Measurements from ENCODE around the gene USP6NL. TPM values are rescaled to one million over a fixed set of nuclear protein-coding genes. Genes with fewer than 3 reads are reported as not detected.
"Not testable (repeated sequence)": the region's sequence is repeated elsewhere in the genome, so short reads cannot be mapped to it uniquely, and the experiment has no call there.

Gene USP6NL
- total RNA-seq, 1 experiment from 2014 or later: 38.7 TPM

- CTCF ChIA-PET: no interaction called here
- H3K27me3 ChIP-seq (replicated peaks; ENCODE audit: insufficient read depth, low read depth, low read length, poor library complexity): no peaks in the 10 kb centered on the region
- H3K4me3 ChIP-seq (ENCODE audit: low read depth, low read length, poor library complexity, severe bottlenecking): no peak overlapping the region
- POLR2A ChIA-PET (ENCODE audit: low non-redundant PET): no interaction called here
- no peaks in the 10 kb centered on the region for H3K4me1 ChIP-seq (ENCODE audit: insufficient read depth, low read length, poor library complexity, severe bottlenecking)
- H3K9me3 ChIP-seq (ENCODE audit: low read depth, low read length, poor library complexity, severe bottlenecking): no peaks in the 10 kb centered on the region
- TF ChIP-seq CTCF (conservative IDR thresholded peaks at IDR 0.05; ENCODE audit: low read depth, low read length) (no peak), EZH2 (IDR thresholded peaks at IDR 0.05; ENCODE audit: borderline replicate concordance, low read depth, low read length, poor library complexity, severe bottlenecking) (no peak)
- BruUV-seq (replicated peaks): no TSS peak
- H3K27ac ChIP-seq (ENCODE audit: low read depth, low read length, poor library complexity, severe bottlenecking): no peak overlapping the region
- no peak for DNase-seq (ENCODE audit: low spot score)
- intact Hi-C loops (cut with micrococcal nuclease; ENCODE audit: unreplicated experiment): no loop called here
- H3K36me3 ChIP-seq (ENCODE audit: insufficient read depth, low read length, poor library complexity, severe bottlenecking): no peaks in the 10 kb centered on the region
Observed at GRCh38 chr10:11439523-11440053, 171.9 kb downstream of the USP6NL start.

- intact Hi-C loops (cut with micrococcal nuclease; ENCODE audit: unreplicated experiment): no loop called here
- TF ChIP-seq CTCF (conservative IDR thresholded peaks at IDR 0.05; ENCODE audit: low read depth, low read length) (no peak), EZH2 (IDR thresholded peaks at IDR 0.05; ENCODE audit: borderline replicate concordance, low read depth, low read length, poor library complexity, severe bottlenecking) (no peak)
Observed at GRCh38 chr10:11437391-11438142, 173.9 kb downstream of the USP6NL start.

GRCh38 chr10:11436445-11436844, 175.0 kb downstream of the USP6NL start:
- H3K4me3 ChIP-seq (ENCODE audit: low read depth, low read length, poor library complexity, severe bottlenecking); H3K9me3 ChIP-seq (ENCODE audit: low read depth, low read length, poor library complexity, severe bottlenecking); H3K4me1 ChIP-seq (ENCODE audit: insufficient read depth, low read length, poor library complexity, severe bottlenecking); CTCF ChIA-PET; DNase-seq (ENCODE audit: low spot score); H3K27ac ChIP-seq (ENCODE audit: low read depth, low read length, poor library complexity, severe bottlenecking); H3K36me3 ChIP-seq (ENCODE audit: insufficient read depth, low read length, poor library complexity, severe bottlenecking); H3K27me3 ChIP-seq (replicated peaks; ENCODE audit: insufficient read depth, low read depth, low read length, poor library complexity); intact Hi-C loops (cut with micrococcal nuclease; ENCODE audit: unreplicated experiment); POLR2A ChIA-PET (ENCODE audit: low non-redundant PET); BruUV-seq (replicated peaks): not testable (repeated sequence)

More at GRCh38 chr10:11437391-11438142, 173.9 kb downstream of the USP6NL start:
- Histone ChIP-seq H3K4me1 (ENCODE audit: insufficient read depth, low read length, poor library complexity, severe bottlenecking) (no peaks in the 10 kb centered on the region), H3K9me3 (ENCODE audit: low read depth, low read length, poor library complexity, severe bottlenecking) (no peaks in the 10 kb centered on the region), H3K36me3 (ENCODE audit: insufficient read depth, low read length, poor library complexity, severe bottlenecking) (no peaks in the 10 kb centered on the region), H3K27me3 (replicated peaks; ENCODE audit: insufficient read depth, low read depth, low read length, poor library complexity) (no peaks in the 10 kb centered on the region), H3K27ac (ENCODE audit: low read depth, low read length, poor library complexity, severe bottlenecking) (no peak overlapping the region), H3K4me3 (ENCODE audit: low read depth, low read length, poor library complexity, severe bottlenecking) (no peak overlapping the region)
- no TSS peak for BruUV-seq (replicated peaks)
- DNase-seq (ENCODE audit: low spot score): no peak
- ChIA-PET POLR2A (ENCODE audit: low non-redundant PET) (no interaction called here), CTCF (no interaction called here)

- no peak for DNase-seq (ENCODE audit: low spot score)
- no peak overlapping the region for H3K4me3 ChIP-seq (ENCODE audit: low read depth, low read length, poor library complexity, severe bottlenecking)
- ChIA-PET POLR2A (ENCODE audit: low non-redundant PET) (interaction anchor here (0.6 kb wide), 1 partner anchor 398 kb away, joined by 6 read pairs; no protein-coding TSS in a partner anchor), CTCF (no interaction called here)
- no peak for TF ChIP-seq EZH2 (IDR thresholded peaks at IDR 0.05; ENCODE audit: borderline replicate concordance, low read depth, low read length, poor library complexity, severe bottlenecking)
- TF ChIP-seq CTCF (conservative IDR thresholded peaks at IDR 0.05; ENCODE audit: low read depth, low read length): no peak
- H3K27me3 ChIP-seq (replicated peaks; ENCODE audit: insufficient read depth, low read depth, low read length, poor library complexity): no peaks in the 10 kb centered on the region
- BruUV-seq (replicated peaks): no TSS peak
- H3K27ac ChIP-seq (ENCODE audit: low read depth, low read length, poor library complexity, severe bottlenecking): no peak overlapping the region
- H3K9me3 ChIP-seq (ENCODE audit: low read depth, low read length, poor library complexity, severe bottlenecking): no peaks in the 10 kb centered on the region
- intact Hi-C loops (cut with micrococcal nuclease; ENCODE audit: unreplicated experiment): no loop called here
- H3K4me1 ChIP-seq (ENCODE audit: insufficient read depth, low read length, poor library complexity, severe bottlenecking): no peaks in the 10 kb centered on the region
- H3K36me3 ChIP-seq (ENCODE audit: insufficient read depth, low read length, poor library complexity, severe bottlenecking): no peaks in the 10 kb centered on the region
Observed at GRCh38 chr10:11435581-11435981, 175.9 kb downstream of the USP6NL start.

Measured in A673 (cell line).